ENCODE measurements around the gene ZNF573. TPM values are rescaled to one million over a fixed set of nuclear protein-coding genes. Genes with fewer than 3 reads are reported as not detected.
A peak's percentile ranks its signal among the peaks of the same experiment; 100 is the strongest.

The ZNF573 gene
- total RNA-seq, 2 experiments from 2014 or later, result 7.6 to 12.2 TPM

DNA sequence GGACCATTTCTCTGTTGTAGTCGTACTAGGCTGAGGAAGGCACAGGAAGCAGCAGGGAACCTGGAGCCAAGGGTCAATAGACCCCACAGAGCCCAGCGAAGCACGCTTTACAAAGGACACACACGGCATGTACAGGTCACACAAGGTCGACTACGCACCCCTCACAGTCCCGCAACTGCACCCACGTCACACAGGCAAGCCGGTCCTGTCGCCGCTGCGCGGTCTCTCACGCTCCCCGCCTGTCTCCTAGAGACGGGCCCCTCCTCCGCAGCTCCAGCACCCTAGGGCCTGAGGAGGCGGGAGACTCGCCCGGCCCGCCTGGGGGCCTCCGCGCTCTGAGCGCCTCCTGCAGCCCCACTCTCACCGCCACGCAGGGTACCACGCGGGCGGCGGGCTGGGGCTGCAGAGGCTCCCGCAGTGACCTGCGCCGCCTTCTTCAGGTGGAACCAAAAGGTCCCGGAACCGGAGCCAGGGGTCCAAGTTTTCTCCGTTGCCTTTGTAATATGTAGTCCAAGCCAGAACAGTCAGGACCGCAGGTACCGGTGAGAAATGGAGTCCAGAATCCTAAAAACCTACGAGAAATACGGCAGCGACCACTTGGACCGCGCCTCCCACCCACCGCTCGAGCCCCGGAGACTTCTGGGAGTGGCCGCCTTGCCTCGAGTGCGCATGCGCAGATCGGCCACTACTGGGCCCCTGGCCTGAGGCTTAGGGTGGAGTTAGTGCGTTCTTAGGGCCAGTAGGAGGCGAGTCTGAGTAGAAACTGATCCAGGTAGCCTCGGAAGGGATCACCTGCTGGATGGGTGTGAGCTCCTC is 60.1 kb downstream of the ZNF573 start, which contains the start of gene ZNF607:
TSS of gene ZNF607 (minus strand) at position 651 of the 816 bp plus-strand sequence. CDS start 8,143 bp downstream, outside the sequence.
- BruUV-seq (replicated peaks), result no TSS peak
- H3K4me1 ChIP-seq (ENCODE audit: insufficient read depth, low read length, poor library complexity, severe bottlenecking), result peaks cover 9% of the 10 kb centered on the region
- POLR2A ChIA-PET, result interaction anchor here (0.6 to 1.3 kb wide), 3 partner anchors 17 to 882 kb away, joined by 3 to 5 read pairs (median 4); partner anchors contain the start of gene ZNF573
- H2AFZ ChIP-seq (ENCODE audit: low read length), result peak within 1 kb of the TSS; percentile 62
- peaks cover 22% of the 10 kb centered on the region for H3K36me3 ChIP-seq (ENCODE audit: insufficient read depth, low read length)
- H3K9me3 ChIP-seq (ENCODE audit: low read length), result no peaks in the 10 kb centered on the region; the same call in 1 of the 2 replicates
- H3K27ac ChIP-seq (ENCODE audit: low read depth, low read length, poor library complexity, severe bottlenecking), result peak within 1 kb of the TSS; percentile 9
- CTCF ChIA-PET (ENCODE audit: unreplicated experiment), result interaction anchor here (0.6 kb wide), 1 partner anchor 60 kb away, joined by 4 read pairs; no protein-coding TSS in a partner anchor
- H3K9me2 ChIP-seq (ENCODE audit: insufficient read depth, low read length), result no peaks in the 10 kb centered on the region
- peaks cover 15% of the 10 kb centered on the region; the same call in 1 of the 2 replicates for H3K79me2 ChIP-seq (ENCODE audit: insufficient read depth, low read depth, low read length)
- intact Hi-C loops (cut with micrococcal nuclease; ENCODE audit: unreplicated experiment), result loop anchor here (5.0 to 10.0 kb wide), 2 partner anchors 58 to 255 kb away; partner anchors contain the start of genes ZNF569, ZNF570 and ZNF573
- no peaks in the 10 kb centered on the region for H4K20me1 ChIP-seq (ENCODE audit: insufficient read depth, low read length)
- peak within 1 kb of the TSS; percentile 80 for H3K4me3 ChIP-seq (ENCODE audit: low read depth, low read length, poor library complexity, severe bottlenecking)
- H3K4me2 ChIP-seq (ENCODE audit: low read length), result peak within 1 kb of the TSS; percentile 87
- TF ChIP-seq, protein P1, sequence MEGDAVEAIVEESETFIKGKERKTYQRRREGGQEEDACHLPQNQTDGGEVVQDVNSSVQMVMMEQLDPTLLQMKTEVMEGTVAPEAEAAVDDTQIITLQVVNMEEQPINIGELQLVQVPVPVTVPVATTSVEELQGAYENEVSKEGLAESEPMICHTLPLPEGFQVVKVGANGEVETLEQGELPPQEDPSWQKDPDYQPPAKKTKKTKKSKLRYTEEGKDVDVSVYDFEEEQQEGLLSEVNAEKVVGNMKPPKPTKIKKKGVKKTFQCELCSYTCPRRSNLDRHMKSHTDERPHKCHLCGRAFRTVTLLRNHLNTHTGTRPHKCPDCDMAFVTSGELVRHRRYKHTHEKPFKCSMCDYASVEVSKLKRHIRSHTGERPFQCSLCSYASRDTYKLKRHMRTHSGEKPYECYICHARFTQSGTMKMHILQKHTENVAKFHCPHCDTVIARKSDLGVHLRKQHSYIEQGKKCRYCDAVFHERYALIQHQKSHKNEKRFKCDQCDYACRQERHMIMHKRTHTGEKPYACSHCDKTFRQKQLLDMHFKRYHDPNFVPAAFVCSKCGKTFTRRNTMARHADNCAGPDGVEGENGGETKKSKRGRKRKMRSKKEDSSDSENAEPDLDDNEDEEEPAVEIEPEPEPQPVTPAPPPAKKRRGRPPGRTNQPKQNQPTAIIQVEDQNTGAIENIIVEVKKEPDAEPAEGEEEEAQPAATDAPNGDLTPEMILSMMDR (conservative IDR thresholded peaks at IDR 0.05; ENCODE audit: low read length), result peak; percentile 78
- no peak for TF ChIP-seq EZH2phosphoT487 (IDR thresholded peaks at IDR 0.05; ENCODE audit: borderline replicate concordance, low read depth, low read length)
- DNase-seq (ENCODE audit: low spot score), result peak; percentile 96

DNA sequence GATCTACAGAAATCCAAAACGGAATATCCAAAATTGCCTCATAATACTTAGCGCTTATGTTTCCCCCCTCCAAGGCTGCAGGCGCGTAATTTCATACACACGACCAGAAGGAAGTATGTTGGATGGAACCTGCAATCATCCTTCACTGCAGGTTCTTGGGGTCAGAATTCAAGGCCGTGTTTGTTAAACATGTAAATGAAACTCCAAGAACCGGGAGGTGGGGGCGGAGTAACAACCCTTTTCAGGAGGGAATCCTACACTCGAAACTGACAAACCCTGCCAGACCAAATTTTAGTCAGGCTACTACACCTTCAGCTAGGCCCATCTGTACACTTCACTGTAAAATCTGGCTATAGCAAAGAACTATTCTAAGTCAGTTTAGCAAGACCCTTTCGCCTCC is 61.1 kb downstream of the ZNF573 start:
- Histone ChIP-seq H3K4me3 (ENCODE audit: low read depth, low read length, poor library complexity, severe bottlenecking) (peak overlapping the region; percentile 80), H3K9me3 (ENCODE audit: low read length) (no peaks in the 10 kb centered on the region; the same call in 1 of the 2 replicates), H4K20me1 (ENCODE audit: insufficient read depth, low read length) (no peaks in the 10 kb centered on the region), H3K4me1 (ENCODE audit: insufficient read depth, low read length, poor library complexity, severe bottlenecking) (peaks cover 9% of the 10 kb centered on the region), H3K4me2 (ENCODE audit: low read length) (peak overlapping the region; percentile 87), H3K9me2 (ENCODE audit: insufficient read depth, low read length) (no peaks in the 10 kb centered on the region), H2AFZ (ENCODE audit: low read length) (no peak overlapping the region; the same call in 1 of the 2 replicates), H3K79me2 (ENCODE audit: insufficient read depth, low read depth, low read length) (peaks cover 15% of the 10 kb centered on the region; the same call in 1 of the 2 replicates), H3K27ac (ENCODE audit: low read depth, low read length, poor library complexity, severe bottlenecking) (no peak overlapping the region), H3K36me3 (ENCODE audit: insufficient read depth, low read length) (peaks cover 28% of the 10 kb centered on the region)
- intact Hi-C loops (cut with micrococcal nuclease; ENCODE audit: unreplicated experiment), result loop anchor here (5.0 to 10.0 kb wide), 2 partner anchors 59 to 254 kb away; partner anchors contain the start of genes ZNF569, ZNF570 and ZNF573
- CTCF ChIA-PET (ENCODE audit: unreplicated experiment), result no interaction called here
- TF ChIP-seq EZH2phosphoT487 (IDR thresholded peaks at IDR 0.05; ENCODE audit: borderline replicate concordance, low read depth, low read length), result no peak
- TF ChIP-seq, protein P1 (conservative IDR thresholded peaks at IDR 0.05; ENCODE audit: low read length), result no peak
- POLR2A ChIA-PET, result no interaction called here
- TSS peak; percentile 74 for BruUV-seq (replicated peaks)
- DNase-seq (ENCODE audit: low spot score), result peak; percentile 10
